ENCODE data around the gene CLPSL1.

The CLPSL1 gene

GRCh38 chr6:35797837-35798526 is 17.2 kb downstream of the CLPSL1 start:
- DNase-seq (ENCODE audit: low spot score) = no peak

- no peak for DNase-seq (ENCODE audit: low spot score)
Measured at GRCh38 chr6:35798706-35799105, 17.9 kb downstream of the CLPSL1 start.

GRCh38 chr6:35801148-35801547 is 20.3 kb downstream of the CLPSL1 start:
- no peak for DNase-seq (ENCODE audit: low spot score)

- DNase-seq (ENCODE audit: low spot score) = peak; percentile 87
Measured at GRCh38 chr6:35804996-35805736, 24.3 kb downstream of the CLPSL1 start, which contains the start of gene LHFPL5. Gene LHFPL5, plus strand, starts transcription at chr6:35805352. Its CDS starts 319 bp downstream, at chr6:35805671.

GRCh38 chr6:35808688-35809087 is 27.9 kb downstream of the CLPSL1 start:
- no peak for DNase-seq (ENCODE audit: low spot score)

GRCh38 chr6:35809809-35810208 is 29.0 kb downstream of the CLPSL1 start:
- no peak for DNase-seq (ENCODE audit: low spot score)

- no peak for DNase-seq (ENCODE audit: low spot score)
Measured at GRCh38 chr6:35810971-35811698, 30.3 kb downstream of the CLPSL1 start.

GRCh38 chr6:35811699-35811995 is 30.8 kb downstream of the CLPSL1 start:
- no peak for DNase-seq (ENCODE audit: low spot score)

- no peak for DNase-seq (ENCODE audit: low spot score)
Measured at GRCh38 chr6:35817515-35817914, 36.7 kb downstream of the CLPSL1 start.

- no peak for DNase-seq (ENCODE audit: low spot score)
Measured at GRCh38 chr6:35823601-35824000, 42.8 kb downstream of the CLPSL1 start.

GRCh38 chr6:35824552-35825192 is 43.9 kb downstream of the CLPSL1 start:
- no peak for DNase-seq (ENCODE audit: low spot score)

- no peak for DNase-seq (ENCODE audit: low spot score)
Measured at GRCh38 chr6:35829306-35829705, 48.5 kb downstream of the CLPSL1 start.

- DNase-seq (ENCODE audit: low spot score) = no peak
Measured at GRCh38 chr6:35831257-35832007, 50.6 kb downstream of the CLPSL1 start.

- DNase-seq (ENCODE audit: low spot score) = no peak
Measured at GRCh38 chr6:35833536-35833935, 52.7 kb downstream of the CLPSL1 start.
